AG04449 (cell line): ENCODE results near the gene CLCNKA.

Experiments
- CTCF ChIA-PET: fragments of 350-600 bp; formaldehyde crosslinking; extraction: SDS; loops from one replicate; lab custom pipeline; 2021; ENCODE audit warnings: antibody characterized with exemption; lab: Yijun Ruan, JAX
- POLR2A ChIA-PET: fragments of 400-600, 350-600 bp; formaldehyde crosslinking; extraction: SDS; loops from one replicate; lab custom pipeline; 2020; ENCODE audit warnings: antibody characterized with exemption, inconsistent platforms; lab: Yijun Ruan, JAX
- DNase-seq: peaks from one replicate; pipeline ENCODE4 v3.0.0-alpha.2; 2010; ENCODE audit warnings: low read depth, low spot score
- H3K4me3 ChIP-seq: 2 replicates; pipeline ENCODE4 v1.5.1; 2011; ENCODE audit warnings: low read depth, mild to moderate bottlenecking, control low read depth, low read length
- TF ChIP-seq, protein P1 (sequence below): IDR thresholded peaks from one replicate; pipeline ENCODE4 v1.5.1; 2011; ENCODE audit warnings: mild to moderate bottlenecking, moderate library complexity, low read length, control low read depth, inconsistent platforms; ENCODE audit not compliant: insufficient read depth; ENCODE audit errors: missing control alignments

The CLCNKA gene

GRCh38 chr1:15988856-15989736 lies 32.7 kb upstream of the CLCNKA start:
- ChIA-PET POLR2A (no interaction called here), CTCF (interaction anchor here (0.8 to 4.6 kb wide), 3 partner anchors 13 to 195 kb away, joined by 3 to 25 read pairs (median 3); no protein-coding TSS in a partner anchor)
- TF ChIP-seq, protein P1, sequence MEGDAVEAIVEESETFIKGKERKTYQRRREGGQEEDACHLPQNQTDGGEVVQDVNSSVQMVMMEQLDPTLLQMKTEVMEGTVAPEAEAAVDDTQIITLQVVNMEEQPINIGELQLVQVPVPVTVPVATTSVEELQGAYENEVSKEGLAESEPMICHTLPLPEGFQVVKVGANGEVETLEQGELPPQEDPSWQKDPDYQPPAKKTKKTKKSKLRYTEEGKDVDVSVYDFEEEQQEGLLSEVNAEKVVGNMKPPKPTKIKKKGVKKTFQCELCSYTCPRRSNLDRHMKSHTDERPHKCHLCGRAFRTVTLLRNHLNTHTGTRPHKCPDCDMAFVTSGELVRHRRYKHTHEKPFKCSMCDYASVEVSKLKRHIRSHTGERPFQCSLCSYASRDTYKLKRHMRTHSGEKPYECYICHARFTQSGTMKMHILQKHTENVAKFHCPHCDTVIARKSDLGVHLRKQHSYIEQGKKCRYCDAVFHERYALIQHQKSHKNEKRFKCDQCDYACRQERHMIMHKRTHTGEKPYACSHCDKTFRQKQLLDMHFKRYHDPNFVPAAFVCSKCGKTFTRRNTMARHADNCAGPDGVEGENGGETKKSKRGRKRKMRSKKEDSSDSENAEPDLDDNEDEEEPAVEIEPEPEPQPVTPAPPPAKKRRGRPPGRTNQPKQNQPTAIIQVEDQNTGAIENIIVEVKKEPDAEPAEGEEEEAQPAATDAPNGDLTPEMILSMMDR = no peak
- no peak for DNase-seq
- no peak overlapping the region for H3K4me3 ChIP-seq

DNA sequence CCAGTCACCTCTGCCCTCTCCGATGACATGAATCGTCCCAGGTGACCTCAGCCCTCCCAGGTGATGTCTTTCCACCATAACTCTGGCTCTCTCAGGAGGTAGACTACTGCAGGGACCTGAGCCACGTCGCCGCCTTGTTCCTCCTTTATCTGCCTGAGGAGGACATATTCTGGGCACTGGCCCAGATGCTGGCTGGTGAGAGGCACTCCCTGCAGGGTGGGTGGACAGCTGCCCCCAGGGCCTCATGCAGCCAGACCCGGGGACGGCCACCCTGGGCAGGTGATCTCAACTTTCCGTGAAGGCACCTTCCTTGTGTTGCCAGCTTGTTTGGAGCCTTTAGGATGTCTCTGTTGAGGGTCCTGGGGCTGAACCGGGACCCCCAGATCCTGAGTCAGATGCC lies 32.1 kb upstream of the CLCNKA start:
- CTCF ChIA-PET = interaction anchor here (1.2 kb wide), 1 partner anchor 195 kb away, joined by 3 read pairs; no protein-coding TSS in a partner anchor
- TF ChIP-seq, protein P1 = no peak
- DNase-seq = no peak
- H3K4me3 ChIP-seq = no peak overlapping the region
- POLR2A ChIA-PET = no interaction called here

GRCh38 chr1:15991427-15992186 lies 30.2 kb upstream of the CLCNKA start:
- ChIA-PET POLR2A (no interaction called here), CTCF (no interaction called here)
- TF ChIP-seq, protein P1 = no peak

GRCh38 chr1:15992187-15992553 lies 29.7 kb upstream of the CLCNKA start:
- no peak overlapping the region for H3K4me3 ChIP-seq

More at GRCh38 chr1:15991427-15992186, 30.2 kb upstream of the CLCNKA start:
- no peak overlapping the region for H3K4me3 ChIP-seq
- no peak for DNase-seq

DNA sequence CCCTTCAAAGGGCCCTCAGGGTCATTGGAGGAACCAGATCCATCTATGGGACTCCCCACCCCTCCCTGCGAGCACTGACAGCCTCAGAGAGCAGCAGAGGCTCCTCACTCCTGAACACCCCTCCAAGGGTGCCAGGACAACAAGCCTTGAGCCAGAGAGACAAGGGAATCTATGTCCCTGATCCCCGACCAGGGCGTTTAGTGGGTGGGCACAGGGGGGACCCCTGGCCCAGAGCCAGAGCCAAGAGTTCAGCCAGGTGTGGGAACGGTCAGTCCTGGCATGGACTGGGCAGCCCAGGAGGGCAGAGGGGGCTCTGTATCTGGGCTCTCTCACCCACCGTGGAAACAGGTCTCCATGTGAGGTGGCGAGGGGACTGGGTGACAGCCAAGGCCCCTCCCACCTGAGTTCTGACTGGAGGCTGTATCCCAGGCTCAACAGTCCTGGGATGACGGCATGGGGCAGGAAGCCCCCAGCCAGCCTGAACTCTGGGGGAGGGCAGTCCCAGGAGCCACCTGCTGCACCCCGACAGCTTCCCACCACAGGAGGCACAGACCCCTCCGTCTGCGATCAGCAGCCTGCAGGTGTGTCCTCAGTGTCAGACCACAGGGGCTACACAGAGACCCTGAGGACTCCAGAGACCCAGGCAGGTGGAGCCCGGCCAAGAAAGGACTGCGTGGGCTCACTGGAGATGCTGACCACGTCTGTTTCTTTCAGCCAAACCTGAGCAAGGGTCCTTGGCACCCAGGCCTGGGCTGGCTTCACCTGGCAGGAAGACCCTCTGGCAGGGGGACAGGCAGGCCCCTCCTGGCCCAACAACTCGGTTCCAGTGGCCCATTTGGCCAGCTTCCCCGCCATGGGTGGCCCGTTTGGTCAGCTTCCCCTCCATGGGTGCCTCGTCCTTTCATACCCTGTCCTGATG lies 29.0 kb upstream of the CLCNKA start:
- TF ChIP-seq, protein P1 = no peak
- ChIA-PET POLR2A (no interaction called here), CTCF (interaction anchor here (0.8 to 10.4 kb wide), 10 partner anchors 9 to 207 kb away, joined by 3 to 93 read pairs (median 21); partner anchors contain the start of gene SRARP)
- no peak overlapping the region for H3K4me3 ChIP-seq
- DNase-seq = no peak

More at GRCh38 chr1:15992187-15992553, 29.7 kb upstream of the CLCNKA start:
- POLR2A ChIA-PET = no interaction called here
- TF ChIP-seq, protein P1 = no peak
- DNase-seq = no peak
- CTCF ChIA-PET = no interaction called here
